ENCODE data around the gene MRPL22. TPM values are rescaled to one million over a fixed set of nuclear protein-coding genes. Genes with fewer than 3 reads are reported as not detected.

Gene MRPL22
- total RNA-seq, 1 donor from 2014 or later: 57.1 TPM

GRCh38 chr5:154943527-154943926 lies 2.7 kb downstream of the MRPL22 start:
- H3K9me3 Mint-ChIP-seq (ENCODE audit: low read depth): no peaks in the 10 kb centered on the region
- no peak overlapping the region for H3K4me3 Mint-ChIP-seq (ENCODE audit: low read depth)
- peaks cover 2% of the 10 kb centered on the region for H3K36me3 Mint-ChIP-seq (ENCODE audit: insufficient read depth)
- DNase-seq (ENCODE audit: low spot score, unreplicated experiment): no peak
- TF ChIP-seq CTCF (IDR thresholded peaks at IDR 0.05; ENCODE audit: unreplicated experiment): no peak
- H3K27ac Mint-ChIP-seq: no peak overlapping the region
- H3K4me1 Mint-ChIP-seq (ENCODE audit: low read depth): peaks cover 17% of the 10 kb centered on the region
- H3K27me3 Mint-ChIP-seq: no peaks in the 10 kb centered on the region

- Mint-ChIP-seq H3K4me3 (ENCODE audit: low read depth) (no peak overlapping the region), H3K4me1 (ENCODE audit: low read depth) (peaks cover 16% of the 10 kb centered on the region), H3K36me3 (ENCODE audit: insufficient read depth) (peaks cover 2% of the 10 kb centered on the region), H3K27ac (no peak overlapping the region), H3K27me3 (no peaks in the 10 kb centered on the region), H3K9me3 (ENCODE audit: low read depth) (no peaks in the 10 kb centered on the region)
- no peak for TF ChIP-seq CTCF (IDR thresholded peaks at IDR 0.05; ENCODE audit: unreplicated experiment)
- DNase-seq (ENCODE audit: low spot score, unreplicated experiment): no peak
Observed at GRCh38 chr5:154944716-154945115, 3.8 kb downstream of the MRPL22 start.

- H3K9me3 Mint-ChIP-seq (ENCODE audit: low read depth): no peaks in the 10 kb centered on the region
- H3K4me1 Mint-ChIP-seq (ENCODE audit: low read depth): peaks cover 13% of the 10 kb centered on the region
- H3K4me3 Mint-ChIP-seq (ENCODE audit: low read depth): no peak overlapping the region
- DNase-seq (ENCODE audit: low spot score, unreplicated experiment): no peak
- peaks cover 3% of the 10 kb centered on the region for H3K36me3 Mint-ChIP-seq (ENCODE audit: insufficient read depth)
- peak; percentile 71 for TF ChIP-seq CTCF (IDR thresholded peaks at IDR 0.05; ENCODE audit: unreplicated experiment)
- no peak overlapping the region for H3K27ac Mint-ChIP-seq
- no peaks in the 10 kb centered on the region for H3K27me3 Mint-ChIP-seq
Observed at GRCh38 chr5:154945695-154946301, 4.9 kb downstream of the MRPL22 start.

GRCh38 chr5:154947778-154948177 lies 6.9 kb downstream of the MRPL22 start:
- no peak for TF ChIP-seq CTCF (IDR thresholded peaks at IDR 0.05; ENCODE audit: unreplicated experiment)
- Mint-ChIP-seq H3K4me3 (ENCODE audit: low read depth) (no peak overlapping the region), H3K4me1 (ENCODE audit: low read depth) (peaks cover 2% of the 10 kb centered on the region), H3K36me3 (ENCODE audit: insufficient read depth) (peaks cover 8% of the 10 kb centered on the region), H3K27me3 (no peaks in the 10 kb centered on the region), H3K27ac (no peak overlapping the region), H3K9me3 (ENCODE audit: low read depth) (no peaks in the 10 kb centered on the region)
- no peak for DNase-seq (ENCODE audit: low spot score, unreplicated experiment)

- no peak overlapping the region for H3K27ac Mint-ChIP-seq
- no peak for DNase-seq (ENCODE audit: low spot score, unreplicated experiment)
- peaks cover 8% of the 10 kb centered on the region for H3K36me3 Mint-ChIP-seq (ENCODE audit: insufficient read depth)
- no peak for TF ChIP-seq CTCF (IDR thresholded peaks at IDR 0.05; ENCODE audit: unreplicated experiment)
- H3K27me3 Mint-ChIP-seq: no peaks in the 10 kb centered on the region
- H3K9me3 Mint-ChIP-seq (ENCODE audit: low read depth): no peaks in the 10 kb centered on the region
- H3K4me1 Mint-ChIP-seq (ENCODE audit: low read depth): no peaks in the 10 kb centered on the region
- no peak overlapping the region for H3K4me3 Mint-ChIP-seq (ENCODE audit: low read depth)
Observed at GRCh38 chr5:154948313-154948712, 7.4 kb downstream of the MRPL22 start.

All from progenitor cell of endocrine pancreas (in vitro differentiated cells).